KOPT-K1 (cell line): ENCODE data around the gene TC2N.
"Not testable (repeated sequence)": the region's sequence is repeated elsewhere in the genome, so short reads cannot be mapped to it uniquely, and the experiment has no call there.

Source experiments
- H3K27ac ChIP-seq: fragments of 200-600 bp; sonication (generic); 2 replicates; pipeline ENCODE4 v1.5.1; 2016; ENCODE audit warnings: antibody characterized with exemption, mild to moderate bottlenecking, low read depth, low read length; ENCODE audit not compliant: poor library complexity, severe bottlenecking
- H3K36me3 ChIP-seq: fragments of 200-600 bp; sonication (generic); 2 replicates; pipeline ENCODE4 v1.5.1; 2017; ENCODE audit warnings: antibody characterized with exemption, mild to moderate bottlenecking, low read length, moderate library complexity; ENCODE audit not compliant: insufficient read depth
- H3K9me3 ChIP-seq: fragments of 200-600 bp; sonication (generic); 2 replicates; pipeline ENCODE4 v1.5.1; 2017; ENCODE audit warnings: antibody characterized with exemption, low read length, mild to moderate bottlenecking; ENCODE audit not compliant: insufficient read depth, poor library complexity, severe bottlenecking

Gene TC2N

DNA sequence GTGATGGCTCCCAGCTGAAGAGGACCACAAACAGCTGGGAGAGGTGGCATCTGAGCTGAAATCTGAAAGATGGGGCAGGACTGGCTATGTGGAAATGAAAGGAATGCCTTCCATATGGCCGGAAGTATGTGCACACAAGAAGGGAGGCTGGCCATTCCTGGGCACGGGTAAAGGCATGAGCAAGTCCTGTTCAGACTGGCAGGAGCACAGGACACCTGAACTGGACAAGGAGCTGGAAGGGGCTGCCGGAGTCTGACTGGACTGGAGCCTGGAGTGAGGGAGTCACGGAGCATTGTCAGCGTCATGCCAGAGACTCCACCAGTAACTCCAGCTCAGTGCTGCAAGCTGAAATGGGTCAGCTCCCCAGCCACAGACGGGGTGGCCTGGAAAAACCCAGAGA lies 11.9 kb upstream of the TC2N start:
- Histone ChIP-seq H3K27ac (no peak overlapping the region), H3K9me3 (no peaks in the 10 kb centered on the region), H3K36me3 (no peaks in the 10 kb centered on the region)

- Histone ChIP-seq H3K36me3 (no peaks in the 10 kb centered on the region), H3K27ac (no peak overlapping the region)
Measured at GRCh38 chr14:91878274-91878673, 10.9 kb upstream of the TC2N start.

DNA sequence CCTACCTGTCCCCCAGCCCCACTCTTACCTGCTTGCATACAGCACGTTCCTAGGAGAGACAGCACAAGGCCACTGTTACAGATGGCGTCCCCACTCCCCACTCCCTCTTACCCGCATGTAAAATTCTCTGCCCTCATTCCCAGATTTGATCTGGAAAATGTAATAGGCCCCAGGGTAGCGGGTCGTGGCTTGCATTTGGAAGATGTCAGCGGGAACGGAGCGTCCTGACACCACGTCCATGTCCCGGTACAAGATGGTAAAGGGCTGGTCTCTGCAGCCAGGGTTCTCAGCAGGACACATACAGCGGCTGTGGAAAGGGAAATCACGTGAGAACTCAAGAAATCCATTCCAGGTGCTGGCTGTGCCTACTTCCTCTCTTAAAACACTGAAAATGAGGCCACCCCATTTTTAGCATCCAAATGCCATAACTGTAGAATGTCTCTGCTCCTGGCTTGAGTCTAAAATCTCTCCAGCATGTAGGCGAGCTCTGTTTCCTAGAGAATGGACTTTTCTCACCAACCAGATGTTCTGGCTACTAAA lies 10.1 kb upstream of the TC2N start:
- Histone ChIP-seq H3K9me3 (no peaks in the 10 kb centered on the region), H3K27ac (no peak overlapping the region), H3K36me3 (no peaks in the 10 kb centered on the region)

More at GRCh38 chr14:91878274-91878673, 10.9 kb upstream of the TC2N start:
- no peaks in the 10 kb centered on the region for H3K9me3 ChIP-seq

- Histone ChIP-seq H3K36me3 (no peaks in the 10 kb centered on the region), H3K9me3 (no peaks in the 10 kb centered on the region)
Measured at GRCh38 chr14:91876492-91876891, 9.2 kb upstream of the TC2N start.

GRCh38 chr14:91875525-91876286 lies 8.4 kb upstream of the TC2N start:
- Histone ChIP-seq H3K27ac (peak overlapping the region; percentile 95), H3K9me3 (no peaks in the 10 kb centered on the region), H3K36me3 (no peaks in the 10 kb centered on the region)

More at GRCh38 chr14:91876492-91876891, 9.2 kb upstream of the TC2N start:
- H3K27ac ChIP-seq: no peak overlapping the region

DNA sequence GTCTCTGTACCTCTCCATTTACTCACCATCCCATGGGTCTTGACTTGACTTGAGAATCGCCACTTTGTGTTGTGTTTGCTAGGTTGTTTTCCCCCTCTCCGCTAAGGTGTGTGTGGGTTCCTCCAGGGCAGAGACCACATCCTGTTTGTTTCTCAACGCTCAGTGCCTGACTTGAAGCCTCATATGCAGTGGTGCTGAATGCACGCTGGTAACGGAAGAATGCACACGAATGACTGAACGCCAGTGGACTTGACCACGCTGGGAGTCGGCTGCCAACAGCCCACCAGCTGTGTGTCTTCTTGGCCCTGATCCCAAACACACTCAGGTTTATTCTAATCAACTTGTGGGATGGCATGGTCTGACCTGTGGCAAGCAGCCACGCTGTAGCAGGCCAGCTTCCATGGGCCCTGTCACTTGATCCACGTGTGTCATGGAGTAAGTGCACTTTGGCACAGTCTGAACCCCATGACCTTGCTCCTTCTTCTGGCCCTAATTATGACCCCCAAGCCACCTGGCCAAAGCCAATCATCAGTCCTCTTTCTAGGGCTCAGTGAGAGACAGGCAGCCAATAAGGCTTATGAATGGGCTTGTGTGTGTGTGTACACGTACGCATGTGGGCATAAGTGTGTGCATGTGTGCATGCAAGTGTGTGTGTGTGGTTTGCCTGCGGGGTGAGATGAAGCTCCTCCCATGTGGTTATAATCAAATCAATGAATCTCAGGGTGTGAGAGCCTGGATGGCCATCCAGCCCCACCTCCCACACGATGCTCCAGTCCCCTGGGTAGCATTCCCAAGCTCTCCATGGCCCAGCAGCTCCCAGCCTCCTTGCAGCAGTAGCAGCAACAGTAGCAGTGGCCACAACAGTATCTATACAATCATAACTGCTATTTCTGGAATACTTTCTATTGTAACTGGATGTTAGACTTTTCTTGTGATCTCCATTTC lies 6.4 kb upstream of the TC2N start:
- no peaks in the 10 kb centered on the region for H3K9me3 ChIP-seq
- H3K27ac ChIP-seq: peak overlapping the region; percentile 95
- H3K36me3 ChIP-seq: no peaks in the 10 kb centered on the region

DNA sequence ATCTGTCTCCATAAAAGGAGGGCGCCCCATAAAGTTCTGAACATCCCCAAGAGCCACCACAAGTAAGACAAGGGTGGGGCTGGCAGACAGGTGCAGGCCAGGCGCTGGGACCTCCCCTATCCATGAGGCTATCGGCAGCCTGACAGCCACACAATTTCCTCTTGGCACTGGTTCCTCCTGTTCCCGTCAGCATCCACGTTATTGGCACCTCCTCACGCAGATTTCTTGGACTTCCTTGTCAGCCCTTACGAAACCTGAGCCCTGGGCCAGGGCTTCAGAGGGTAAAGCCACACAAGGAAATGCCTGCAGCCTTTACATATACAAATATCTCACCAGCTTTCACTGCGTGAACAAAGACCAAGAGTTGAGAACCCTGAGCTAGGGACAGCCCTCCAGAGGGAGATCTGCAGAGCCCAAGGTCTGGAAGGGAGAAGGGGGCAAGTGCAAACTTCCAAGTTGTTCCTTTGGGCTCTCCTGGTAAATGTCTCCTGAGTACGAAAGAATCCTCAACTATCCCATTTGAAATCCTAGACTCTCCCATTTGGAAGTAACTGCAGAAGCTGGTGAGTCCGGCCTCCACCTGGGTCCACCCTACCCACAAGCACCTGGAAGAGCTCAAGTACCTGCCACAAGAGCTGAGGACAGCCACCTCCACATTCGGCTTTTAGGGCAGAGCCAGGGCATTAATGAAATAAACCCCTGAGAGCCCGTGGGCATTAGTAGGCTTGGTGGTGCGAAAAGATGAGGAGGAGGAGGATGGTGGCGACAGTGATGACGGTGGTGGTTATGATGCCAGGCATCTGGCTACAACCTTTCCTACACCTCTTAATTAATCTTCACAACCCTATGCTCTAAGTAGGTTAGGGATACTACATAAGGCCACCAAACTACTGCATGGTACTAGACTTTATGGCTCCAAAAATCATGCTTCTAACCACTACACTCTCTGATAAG lies 5.5 kb upstream of the TC2N start:
- H3K27ac ChIP-seq: peak overlapping the region; percentile 95
- no peaks in the 10 kb centered on the region for H3K9me3 ChIP-seq
- H3K36me3 ChIP-seq: no peaks in the 10 kb centered on the region

DNA sequence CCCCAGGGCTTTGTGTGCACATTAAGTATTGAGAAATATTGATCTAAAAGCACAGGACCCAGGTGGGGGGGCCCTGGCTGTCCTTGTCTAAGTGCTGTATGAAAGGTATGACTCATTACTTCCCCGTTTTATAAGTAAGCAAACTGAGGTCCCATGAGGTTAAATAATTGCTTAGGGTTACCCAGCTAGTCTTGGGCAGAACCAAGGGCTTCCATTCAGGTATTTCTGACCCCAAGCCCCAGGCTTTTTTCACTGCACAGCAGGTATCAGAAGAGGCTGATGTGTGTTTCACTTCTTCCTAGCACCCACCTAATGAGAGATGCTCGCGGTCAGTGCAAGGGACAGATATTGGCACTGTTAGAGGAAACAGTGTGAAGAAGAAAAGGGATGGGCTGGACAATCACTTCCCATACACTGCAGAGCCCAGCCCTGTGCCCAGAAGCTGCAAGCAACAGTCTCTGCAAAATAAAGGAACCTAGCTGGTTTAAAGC lies 4.7 kb upstream of the TC2N start:
- H3K27ac ChIP-seq: peak overlapping the region; percentile 95
- no peaks in the 10 kb centered on the region for H3K9me3 ChIP-seq
- H3K36me3 ChIP-seq: no peaks in the 10 kb centered on the region

- peak overlapping the region; percentile 95 for H3K27ac ChIP-seq
- not testable (repeated sequence) for H3K36me3 ChIP-seq, H3K9me3 ChIP-seq
Measured at GRCh38 chr14:91871401-91871800, 4.1 kb upstream of the TC2N start.

- Histone ChIP-seq H3K27ac (peak overlapping the region; percentile 95), H3K36me3 (no peaks in the 10 kb centered on the region), H3K9me3 (no peaks in the 10 kb centered on the region)
Measured at GRCh38 chr14:91870890-91871289, 3.6 kb upstream of the TC2N start.

- Histone ChIP-seq H3K36me3 (no peaks in the 10 kb centered on the region), H3K9me3 (no peaks in the 10 kb centered on the region), H3K27ac (peak overlapping the region; percentile 95)
Measured at GRCh38 chr14:91870001-91870400, 2.7 kb upstream of the TC2N start.

DNA sequence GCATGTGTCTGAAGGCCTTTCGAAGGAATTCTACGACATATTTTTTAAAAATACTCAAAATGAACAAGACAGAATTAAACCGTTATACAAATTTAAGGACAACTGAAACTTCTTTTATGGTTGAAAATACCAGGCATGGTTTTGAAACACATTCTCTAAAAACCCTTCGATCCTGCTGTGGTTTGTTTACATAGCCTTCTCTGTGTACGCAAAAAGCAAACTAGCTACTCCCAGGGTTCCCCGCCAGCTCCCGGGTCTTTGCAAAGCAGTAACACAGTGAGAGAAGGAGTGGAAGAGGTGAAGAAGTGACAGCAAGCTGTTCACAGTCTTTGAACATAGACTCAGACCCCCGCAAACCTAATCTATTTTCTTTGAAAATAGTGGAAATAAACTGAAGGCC lies 2.2 kb upstream of the TC2N start:
- Histone ChIP-seq H3K36me3 (no peaks in the 10 kb centered on the region), H3K9me3 (no peaks in the 10 kb centered on the region), H3K27ac (peak overlapping the region; percentile 95)

GRCh38 chr14:91866511-91867295 lies 633 bp downstream of the TC2N start:
- Histone ChIP-seq H3K36me3 (no peaks in the 10 kb centered on the region), H3K27ac (peak overlapping the region; percentile 95), H3K9me3 (no peaks in the 10 kb centered on the region)

GRCh38 chr14:91866061-91866460 lies 1.3 kb downstream of the TC2N start:
- no peaks in the 10 kb centered on the region for H3K9me3 ChIP-seq
- no peaks in the 10 kb centered on the region for H3K36me3 ChIP-seq
- peak overlapping the region; percentile 95 for H3K27ac ChIP-seq
